Mucosa of stomach (tissue), 1 donor: ENCODE data around the gene HCN3.

ENCODE experiments used
- H3K27me3 ChIP-seq: one replicate; pipeline ENCODE4 v1.7.0; 2013; ENCODE audit warnings: mild to moderate bottlenecking, low read length; ENCODE audit not compliant: control insufficient read depth, insufficient read depth
- H3K36me3 ChIP-seq: one replicate; pipeline ENCODE4 v1.7.0; 2013; ENCODE audit warnings: low read length; ENCODE audit not compliant: control insufficient read depth, insufficient read depth
- H3K4me1 ChIP-seq: one replicate; pipeline ENCODE4 v1.7.0; 2013; ENCODE audit warnings: mild to moderate bottlenecking, low read length; ENCODE audit not compliant: control insufficient read depth, insufficient read depth
- H3K4me3 ChIP-seq: one replicate; pipeline ENCODE4 v1.7.0; 2013; ENCODE audit warnings: low read length
- H3K9ac ChIP-seq: one replicate; pipeline ENCODE4 v1.7.0; 2013; ENCODE audit warnings: mild to moderate bottlenecking, low read length, moderate library complexity
- H3K9me3 ChIP-seq: one replicate; pipeline ENCODE4 v1.7.0; 2013; ENCODE audit warnings: mild to moderate bottlenecking, low read length, moderate library complexity; ENCODE audit not compliant: control insufficient read depth
- donor health status: Pancreatic carcinoma.

Gene HCN3

GRCh38 chr1:155294520-155295182 lies 17.4 kb downstream of the HCN3 start:
- no peaks in the 10 kb centered on the region for H3K4me1 ChIP-seq
- peaks cover 36% of the 10 kb centered on the region for H3K27me3 ChIP-seq
- H3K36me3 ChIP-seq: no peaks in the 10 kb centered on the region
- no peaks in the 10 kb centered on the region for H3K9me3 ChIP-seq
- no peak overlapping the region for H3K4me3 ChIP-seq
- H3K9ac ChIP-seq: no peak overlapping the region

- H3K9me3 ChIP-seq: no peaks in the 10 kb centered on the region
- no peak overlapping the region for H3K9ac ChIP-seq
- H3K36me3 ChIP-seq: no peaks in the 10 kb centered on the region
- no peaks in the 10 kb centered on the region for H3K4me1 ChIP-seq
- peaks cover 36% of the 10 kb centered on the region for H3K27me3 ChIP-seq
- H3K4me3 ChIP-seq: no peak overlapping the region
These were observed 18.1 kb downstream of the HCN3 start for GRCh38 chr1:155295183-155295941.

GRCh38 chr1:155295942-155296267 lies 18.6 kb downstream of the HCN3 start:
- Histone ChIP-seq H3K36me3 (no peaks in the 10 kb centered on the region), H3K27me3 (peaks cover 36% of the 10 kb centered on the region), H3K9ac (no peak overlapping the region), H3K4me1 (no peaks in the 10 kb centered on the region), H3K4me3 (no peak overlapping the region), H3K9me3 (no peaks in the 10 kb centered on the region)

DNA sequence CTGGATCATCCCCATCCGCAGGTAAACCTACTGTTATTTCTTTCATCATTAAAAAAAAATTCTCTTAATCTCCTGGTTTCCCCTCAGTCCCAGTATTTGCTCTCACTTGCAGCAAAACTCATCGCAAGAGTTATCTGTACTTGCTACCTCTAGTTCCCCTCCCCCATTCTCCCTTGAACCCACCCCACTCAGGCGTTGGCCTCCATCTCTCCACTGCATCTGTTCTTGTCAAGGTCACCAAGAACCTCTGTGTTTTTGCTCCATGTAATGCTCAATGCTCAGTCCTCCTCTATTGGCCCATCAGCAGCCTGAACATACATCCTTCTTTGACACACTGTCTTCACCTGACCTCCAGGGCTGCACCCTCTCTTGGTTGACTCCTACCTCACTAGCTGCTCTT lies 19.4 kb downstream of the HCN3 start:
- Histone ChIP-seq H3K9ac (no peak overlapping the region), H3K27me3 (peaks cover 36% of the 10 kb centered on the region), H3K4me1 (no peaks in the 10 kb centered on the region), H3K36me3 (no peaks in the 10 kb centered on the region), H3K9me3 (no peaks in the 10 kb centered on the region), H3K4me3 (no peak overlapping the region)

DNA sequence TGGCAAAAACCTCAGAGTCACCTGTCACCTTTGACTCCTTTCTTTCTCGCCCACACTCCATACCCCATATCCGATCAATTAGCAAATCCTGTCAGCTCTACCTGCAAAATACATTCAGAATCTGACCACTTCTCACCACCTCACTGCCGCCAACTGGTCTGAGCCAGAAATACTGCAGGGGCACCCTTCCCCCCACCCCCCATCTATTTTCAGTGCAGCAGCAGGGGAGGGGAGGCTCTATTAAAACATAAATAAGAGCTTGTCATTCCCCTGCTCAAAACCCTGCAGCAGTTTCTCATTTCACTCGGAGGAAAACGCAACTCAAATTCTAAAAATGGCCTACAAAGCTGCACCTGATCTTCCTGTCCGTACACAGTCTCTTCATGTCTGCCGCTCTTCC lies 20.1 kb downstream of the HCN3 start:
- Histone ChIP-seq H3K27me3 (peaks cover 36% of the 10 kb centered on the region), H3K9ac (no peak overlapping the region), H3K36me3 (no peaks in the 10 kb centered on the region), H3K4me1 (no peaks in the 10 kb centered on the region), H3K4me3 (no peak overlapping the region), H3K9me3 (no peaks in the 10 kb centered on the region)

DNA sequence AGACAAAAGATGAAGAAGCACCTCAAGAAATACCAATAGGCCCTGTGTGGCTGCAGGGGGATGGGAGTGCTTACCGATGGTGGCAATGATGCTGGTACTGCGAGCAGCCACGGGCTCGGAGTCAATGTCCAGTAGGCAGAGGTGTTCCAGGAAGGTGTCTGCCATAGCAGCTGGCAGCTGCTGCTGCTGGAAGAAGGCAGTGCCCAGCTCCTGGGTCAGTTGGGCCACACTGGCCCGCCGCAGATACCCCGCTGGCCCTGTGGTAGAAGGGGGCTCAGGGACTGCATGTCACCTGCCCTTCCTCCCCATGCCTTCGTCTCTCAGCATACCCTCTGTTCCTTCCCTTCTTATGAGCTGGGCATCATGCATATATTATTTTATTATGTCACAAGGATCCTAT lies 22.8 kb downstream of the HCN3 start:
- Histone ChIP-seq H3K4me1 (no peaks in the 10 kb centered on the region), H3K9me3 (no peaks in the 10 kb centered on the region), H3K4me3 (no peak overlapping the region), H3K36me3 (no peaks in the 10 kb centered on the region), H3K9ac (no peak overlapping the region), H3K27me3 (peaks cover 24% of the 10 kb centered on the region)

DNA sequence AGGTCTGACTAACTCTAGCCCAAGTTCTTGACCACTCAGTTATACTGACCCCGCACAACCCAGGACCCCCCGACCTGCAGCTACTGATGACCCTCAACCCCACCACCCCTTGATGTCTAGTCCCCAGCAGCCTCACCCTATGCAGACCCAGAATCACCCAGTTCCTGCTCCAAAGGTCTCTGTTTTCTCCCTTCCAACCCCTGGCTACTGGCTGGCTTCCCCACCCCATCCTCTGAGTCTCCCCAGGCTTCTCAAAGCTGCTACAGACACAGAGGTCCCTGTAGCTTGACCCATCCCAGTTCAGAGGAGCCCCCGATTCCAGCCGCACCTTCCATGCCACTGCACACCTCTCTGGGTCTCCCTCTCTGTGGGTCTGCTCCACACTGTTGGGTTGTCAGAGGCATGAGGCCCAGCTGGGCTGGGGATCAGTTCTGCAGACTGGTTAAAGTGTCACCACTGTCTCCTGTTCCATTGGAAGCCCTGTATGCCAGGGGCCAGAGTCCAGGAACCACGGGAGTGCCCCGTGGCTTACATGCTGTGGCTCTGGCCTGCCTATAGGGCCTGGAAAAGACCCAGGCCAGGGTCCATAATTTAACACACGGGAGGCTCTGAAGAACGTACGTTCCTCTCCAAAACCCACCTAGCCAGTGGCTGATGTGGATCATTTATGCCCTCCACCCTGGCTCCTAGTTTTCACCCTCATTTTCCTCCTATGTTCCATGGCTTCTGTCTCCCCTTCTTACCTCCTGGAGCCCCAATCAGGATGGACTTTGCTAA lies 23.5 kb downstream of the HCN3 start:
- Histone ChIP-seq H3K9ac (no peak overlapping the region), H3K4me1 (no peaks in the 10 kb centered on the region), H3K9me3 (no peaks in the 10 kb centered on the region), H3K36me3 (no peaks in the 10 kb centered on the region), H3K4me3 (no peak overlapping the region), H3K27me3 (peaks cover 17% of the 10 kb centered on the region)

DNA sequence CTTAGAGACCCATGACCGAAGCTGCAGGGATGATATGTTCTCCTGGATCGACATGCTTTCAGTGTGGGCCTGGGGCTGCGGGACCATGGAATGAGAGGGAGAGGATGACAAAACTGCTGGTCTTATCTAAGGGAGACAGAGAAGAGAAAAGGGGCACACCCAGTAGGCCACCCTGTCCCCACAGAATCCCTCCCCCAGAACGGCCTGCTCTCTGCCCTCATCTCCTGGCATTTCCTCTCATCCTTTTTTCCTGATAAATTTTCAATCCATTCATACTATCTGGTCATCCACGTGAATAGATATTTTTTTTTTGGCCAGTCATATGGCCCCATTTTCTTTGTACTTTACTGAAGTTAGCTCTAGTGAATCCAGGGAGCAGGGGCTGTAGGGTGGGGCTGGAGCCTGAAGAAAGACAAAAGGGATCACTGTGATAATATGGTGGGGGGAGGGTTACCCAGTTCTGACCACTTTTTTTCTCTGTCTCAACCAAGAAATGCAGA lies 24.1 kb downstream of the HCN3 start, which contains the start of gene PKLR:
Gene PKLR, minus strand, starts transcription at position 97 of the 500 bp plus-strand sequence. Its CDS starts 43 bp downstream, at position 54.
- Histone ChIP-seq H3K9ac (no peak within 1 kb of the TSS), H3K9me3 (no peaks in the 10 kb centered on the region), H3K27me3 (peaks cover 10% of the 10 kb centered on the region), H3K36me3 (no peaks in the 10 kb centered on the region), H3K4me1 (no peaks in the 10 kb centered on the region), H3K4me3 (no peak within 1 kb of the TSS)

DNA sequence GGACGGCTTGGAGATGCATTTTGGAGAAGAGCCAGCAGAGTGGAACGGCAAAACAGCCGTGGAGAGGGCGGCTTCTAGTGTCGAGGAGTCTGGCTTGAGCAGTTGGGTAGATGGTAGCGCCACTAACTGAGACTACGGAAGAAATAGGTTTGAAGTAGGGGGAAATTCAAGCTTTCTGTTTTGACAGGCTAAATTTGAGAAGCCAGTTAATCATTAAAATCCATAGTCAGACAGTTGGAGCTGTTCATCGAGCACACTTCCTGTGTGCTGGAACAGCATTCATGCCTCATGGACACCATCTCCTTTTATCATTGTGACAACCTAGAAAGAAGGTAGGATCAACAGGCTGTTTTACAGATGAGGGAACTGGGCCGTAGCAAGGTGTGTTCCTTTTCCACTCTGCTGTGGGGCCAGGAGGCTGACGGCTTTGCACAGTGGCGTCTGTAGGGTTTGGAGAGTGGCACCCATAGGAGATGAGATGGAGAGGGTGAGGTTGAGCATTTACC lies 27.3 kb downstream of the HCN3 start:
- Histone ChIP-seq H3K27me3 (no peaks in the 10 kb centered on the region), H3K4me3 (no peak overlapping the region), H3K9ac (no peak overlapping the region), H3K36me3 (no peaks in the 10 kb centered on the region), H3K9me3 (no peaks in the 10 kb centered on the region), H3K4me1 (peaks cover 12% of the 10 kb centered on the region)

DNA sequence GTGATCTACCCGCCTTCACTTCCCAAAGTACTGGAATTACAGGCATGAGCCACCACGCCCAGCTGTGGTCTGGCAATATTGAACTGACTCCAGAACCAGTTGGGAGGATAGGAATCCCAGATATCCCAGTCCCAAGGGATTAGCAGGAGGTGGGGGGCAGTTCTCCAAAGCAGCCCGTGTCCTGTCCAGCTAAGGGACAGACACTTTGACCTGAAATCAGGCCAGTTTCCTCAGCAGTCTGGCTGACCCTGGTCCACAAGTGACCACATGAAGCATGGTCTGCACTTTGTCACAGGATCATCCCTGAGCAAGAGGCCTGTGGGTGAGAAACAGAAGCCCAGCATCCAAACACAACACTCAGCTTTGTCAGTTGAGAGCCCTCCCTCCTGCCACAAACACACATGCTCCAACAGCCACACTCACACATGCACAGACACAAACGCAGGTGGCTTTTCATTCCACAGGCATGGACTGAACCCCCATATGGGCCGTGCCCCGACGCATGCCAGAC lies 28.7 kb downstream of the HCN3 start:
- no peaks in the 10 kb centered on the region for H3K9me3 ChIP-seq
- peaks cover 24% of the 10 kb centered on the region for H3K4me1 ChIP-seq
- no peak overlapping the region for H3K9ac ChIP-seq
- no peaks in the 10 kb centered on the region for H3K36me3 ChIP-seq
- no peaks in the 10 kb centered on the region for H3K27me3 ChIP-seq
- H3K4me3 ChIP-seq: no peak overlapping the region

DNA sequence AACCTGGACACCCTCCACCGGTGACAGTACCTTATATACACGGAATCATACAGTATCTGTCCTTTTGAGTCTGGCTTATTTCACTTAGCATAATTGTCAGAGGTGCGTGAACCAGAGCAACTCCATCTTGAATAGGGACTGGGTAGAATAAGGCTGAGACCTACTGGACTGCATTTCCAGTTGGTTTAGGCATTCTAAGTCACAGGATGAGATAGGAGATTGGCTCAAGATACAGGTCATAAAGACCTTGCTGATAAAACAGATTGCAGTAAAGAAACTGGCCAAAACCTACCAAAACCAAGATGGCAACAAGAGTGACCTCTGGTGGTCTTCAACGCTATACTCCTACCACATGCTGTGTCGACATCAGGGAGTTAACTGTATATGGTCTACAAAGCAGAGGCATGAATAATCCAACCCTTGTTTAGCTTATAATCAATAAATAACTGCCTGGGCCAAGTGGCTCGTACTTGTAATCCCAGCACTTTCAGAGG lies 30.0 kb downstream of the HCN3 start:
- Histone ChIP-seq H3K27me3 (no peaks in the 10 kb centered on the region), H3K9me3 (no peaks in the 10 kb centered on the region), H3K36me3 (no peaks in the 10 kb centered on the region), H3K9ac (no peak overlapping the region), H3K4me1 (peaks cover 28% of the 10 kb centered on the region), H3K4me3 (no peak overlapping the region)
